ENCODE data around the gene PIK3CB. TPM values are rescaled to one million over a fixed set of nuclear protein-coding genes. Genes with fewer than 3 reads are reported as not detected.
A peak's percentile ranks its signal among the peaks of the same experiment; 100 is the strongest.
"Not testable (repeated sequence)": the region's sequence is repeated elsewhere in the genome, so short reads cannot be mapped to it uniquely, and the experiment has no call there.

PIK3CB gene
- total and polyA plus RNA-seq, 4 donors = 8.0 to 29.8 (median 19.3) TPM

DNA sequence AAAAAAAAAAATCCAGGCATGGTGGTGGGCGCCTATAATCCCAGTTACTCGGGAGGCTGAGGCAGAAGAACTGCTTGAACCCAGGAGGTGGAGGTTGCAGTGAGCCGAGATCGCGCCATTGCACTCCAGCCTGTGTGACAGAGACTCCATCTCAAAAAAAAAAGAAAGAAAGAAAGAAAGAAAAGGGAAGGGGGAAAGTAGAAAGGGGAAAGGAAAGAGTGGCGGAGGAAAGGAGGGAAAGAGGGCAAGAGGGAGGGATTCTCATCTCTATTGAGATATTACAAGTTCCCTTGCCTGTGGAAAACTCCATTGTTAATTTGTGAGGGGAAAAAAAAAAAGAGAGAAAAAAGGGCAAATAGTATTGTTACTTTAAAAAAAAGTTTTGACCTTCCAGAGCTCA is 32.5 kb downstream of the PIK3CB start:
- H3K9me3 ChIP-seq (ENCODE audit: control insufficient read depth, low read length); ATAC-seq (ENCODE audit: low FRiP score); H3K4me1 ChIP-seq (ENCODE audit: control insufficient read depth in 1 of 2, insufficient read depth in 2 of 2, low read length in 2 of 2); H3K4me3 ChIP-seq (ENCODE audit: low read length in 2 of 2); H3K36me3 ChIP-seq (ENCODE audit: control insufficient read depth in 1 of 2, insufficient read depth in 2 of 2, low read length in 1 of 2); DNase-seq; intact Hi-C loops (cut with DNase I); H3K27me3 ChIP-seq (ENCODE audit: control insufficient read depth in 1 of 2, insufficient read depth in 2 of 2, low read length in 1 of 2); H3K27ac ChIP-seq (ENCODE audit: low read depth in 1 of 2, low read length in 2 of 2): not testable (repeated sequence)
- 91 to 98% methylated on average over 6 of the region's 6 CpGs for WGBS, 2 donors

GRCh38 chr3:138801792-138802191 is 32.9 kb downstream of the PIK3CB start:
- H3K27ac ChIP-seq (ENCODE audit: low read depth in 1 of 2, low read length in 2 of 2) = no peak overlapping the region
- no peak for DNase-seq
- H3K27me3 ChIP-seq (ENCODE audit: control insufficient read depth in 1 of 2, insufficient read depth in 2 of 2, low read length in 1 of 2) = no peaks in the 10 kb centered on the region
- intact Hi-C loops (cut with DNase I) = no loop called here
- H3K36me3 ChIP-seq (ENCODE audit: control insufficient read depth in 1 of 2, insufficient read depth in 2 of 2, low read length in 1 of 2) = no peaks in the 10 kb centered on the region
- H3K4me3 ChIP-seq (ENCODE audit: low read length in 2 of 2) = no peak overlapping the region
- no peaks in the 10 kb centered on the region for H3K4me1 ChIP-seq (ENCODE audit: control insufficient read depth in 1 of 2, insufficient read depth in 2 of 2, low read length in 2 of 2)
- no peaks in the 10 kb centered on the region for H3K9me3 ChIP-seq (ENCODE audit: control insufficient read depth, low read length)
- ATAC-seq (ENCODE audit: low FRiP score) = no peak
- 93 to 95% methylated on average over 3 of the region's 3 CpGs for WGBS, 2 donors

- no peaks in the 10 kb centered on the region for H3K27me3 ChIP-seq (ENCODE audit: control insufficient read depth in 1 of 2, insufficient read depth in 2 of 2, low read length in 1 of 2)
- no peak overlapping the region for H3K27ac ChIP-seq (ENCODE audit: low read depth in 1 of 2, low read length in 2 of 2)
- H3K9me3 ChIP-seq (ENCODE audit: control insufficient read depth, low read length) = no peaks in the 10 kb centered on the region
- intact Hi-C loops (cut with DNase I) = no loop called here
- H3K4me3 ChIP-seq (ENCODE audit: low read length in 2 of 2) = no peak overlapping the region
- DNase-seq (no peak), ATAC-seq (ENCODE audit: low FRiP score) (no peak)
- no peaks in the 10 kb centered on the region for H3K4me1 ChIP-seq (ENCODE audit: control insufficient read depth in 1 of 2, insufficient read depth in 2 of 2, low read length in 2 of 2)
- no peaks in the 10 kb centered on the region for H3K36me3 ChIP-seq (ENCODE audit: control insufficient read depth in 1 of 2, insufficient read depth in 2 of 2, low read length in 1 of 2)
- 96 to 100% methylated on average over 2 of the region's 2 CpGs for WGBS, 2 donors
Observed at GRCh38 chr3:138800248-138800647, 34.5 kb downstream of the PIK3CB start.

- Histone ChIP-seq H3K4me3 (ENCODE audit: low read length in 2 of 2) (no peak overlapping the region), H3K36me3 (ENCODE audit: control insufficient read depth in 1 of 2, insufficient read depth in 2 of 2, low read length in 1 of 2) (no peaks in the 10 kb centered on the region), H3K27ac (ENCODE audit: low read depth in 1 of 2, low read length in 2 of 2) (peak overlapping the region in 1 of 2 donors; percentile 59), H3K9me3 (ENCODE audit: control insufficient read depth, low read length) (no peaks in the 10 kb centered on the region), H3K27me3 (ENCODE audit: control insufficient read depth in 1 of 2, insufficient read depth in 2 of 2, low read length in 1 of 2) (no peaks in the 10 kb centered on the region), H3K4me1 (ENCODE audit: control insufficient read depth in 1 of 2, insufficient read depth in 2 of 2, low read length in 2 of 2) (no peaks in the 10 kb centered on the region)
- no peak for ATAC-seq (ENCODE audit: low FRiP score)
- intact Hi-C loops (cut with DNase I) = no loop called here
- WGBS, 2 donors = 53 to 64% methylated on average over 3 of the region's 3 CpGs
- no peak for DNase-seq
Observed at GRCh38 chr3:138799822-138800221, 34.9 kb downstream of the PIK3CB start.

- no peak overlapping the region for H3K4me3 ChIP-seq (ENCODE audit: low read length in 2 of 2)
- H3K9me3 ChIP-seq (ENCODE audit: control insufficient read depth, low read length) = no peaks in the 10 kb centered on the region
- no peak overlapping the region for H3K27ac ChIP-seq (ENCODE audit: low read depth in 1 of 2, low read length in 2 of 2)
- 78 to 86% methylated on average over 1 of the region's 1 CpG for WGBS, 2 donors
- H3K36me3 ChIP-seq (ENCODE audit: control insufficient read depth in 1 of 2, insufficient read depth in 2 of 2, low read length in 1 of 2) = no peaks in the 10 kb centered on the region
- H3K27me3 ChIP-seq (ENCODE audit: control insufficient read depth in 1 of 2, insufficient read depth in 2 of 2, low read length in 1 of 2) = no peaks in the 10 kb centered on the region
- intact Hi-C loops (cut with DNase I) = no loop called here
- no peak for ATAC-seq (ENCODE audit: low FRiP score)
- no peaks in the 10 kb centered on the region for H3K4me1 ChIP-seq (ENCODE audit: control insufficient read depth in 1 of 2, insufficient read depth in 2 of 2, low read length in 2 of 2)
- no peak for DNase-seq
Observed at GRCh38 chr3:138797508-138798038, 37.2 kb downstream of the PIK3CB start.

DNA sequence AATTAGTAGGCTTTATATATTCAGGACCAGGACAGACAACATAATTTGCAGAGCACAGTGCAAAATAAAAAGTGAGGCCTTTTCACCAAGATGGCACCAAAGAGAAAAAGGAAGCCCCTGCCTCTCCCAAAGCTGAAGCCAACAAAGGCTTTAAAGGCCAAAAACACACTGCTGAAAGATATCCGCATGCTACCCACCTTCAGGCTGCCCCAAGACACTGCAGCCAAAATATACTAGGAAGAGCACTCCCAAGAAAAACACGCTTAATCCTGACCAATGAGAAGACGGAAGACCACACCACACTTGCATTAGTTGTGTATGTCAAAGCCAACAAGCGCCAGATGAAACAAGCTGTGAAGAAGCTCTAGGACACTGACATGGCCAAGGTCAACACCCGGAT is 38.0 kb downstream of the PIK3CB start:
- H3K4me1 ChIP-seq (ENCODE audit: control insufficient read depth in 1 of 2, insufficient read depth in 2 of 2, low read length in 2 of 2) = no peaks in the 10 kb centered on the region
- intact Hi-C loops (cut with DNase I) = no loop called here
- DNase-seq (no peak), ATAC-seq (ENCODE audit: low FRiP score) (no peak)
- H3K36me3 ChIP-seq (ENCODE audit: control insufficient read depth in 1 of 2, insufficient read depth in 2 of 2, low read length in 1 of 2) = no peaks in the 10 kb centered on the region
- WGBS, 2 donors = 91 to 93% methylated on average over 5 of the region's 5 CpGs
- H3K4me3 ChIP-seq (ENCODE audit: low read length in 2 of 2) = no peak overlapping the region
- no peaks in the 10 kb centered on the region for H3K27me3 ChIP-seq (ENCODE audit: control insufficient read depth in 1 of 2, insufficient read depth in 2 of 2, low read length in 1 of 2)
- no peak overlapping the region for H3K27ac ChIP-seq (ENCODE audit: low read depth in 1 of 2, low read length in 2 of 2)
- no peaks in the 10 kb centered on the region for H3K9me3 ChIP-seq (ENCODE audit: control insufficient read depth, low read length)

GRCh38 chr3:138786788-138787271 is 47.9 kb downstream of the PIK3CB start:
- Histone ChIP-seq H3K27ac (ENCODE audit: low read depth in 1 of 2, low read length in 2 of 2) (no peak overlapping the region), H3K27me3 (ENCODE audit: control insufficient read depth in 1 of 2, insufficient read depth in 2 of 2, low read length in 1 of 2) (no peaks in the 10 kb centered on the region), H3K4me3 (ENCODE audit: low read length in 2 of 2) (no peak overlapping the region), H3K36me3 (ENCODE audit: control insufficient read depth in 1 of 2, insufficient read depth in 2 of 2, low read length in 1 of 2) (no peaks in the 10 kb centered on the region), H3K4me1 (ENCODE audit: control insufficient read depth in 1 of 2, insufficient read depth in 2 of 2, low read length in 2 of 2) (no peaks in the 10 kb centered on the region), H3K9me3 (ENCODE audit: control insufficient read depth, low read length) (no peaks in the 10 kb centered on the region)
- intact Hi-C loops (cut with DNase I) = no loop called here
- ATAC-seq (ENCODE audit: low FRiP score) (no peak), DNase-seq (no peak)
- WGBS, 2 donors = 93 to 95% methylated on average over 3 of the region's 3 CpGs

GRCh38 chr3:138785951-138786350 is 48.8 kb downstream of the PIK3CB start:
- intact Hi-C loops (cut with DNase I) = no loop called here
- Histone ChIP-seq H3K4me3 (ENCODE audit: low read length in 2 of 2) (no peak overlapping the region), H3K36me3 (ENCODE audit: control insufficient read depth in 1 of 2, insufficient read depth in 2 of 2, low read length in 1 of 2) (no peaks in the 10 kb centered on the region), H3K4me1 (ENCODE audit: control insufficient read depth in 1 of 2, insufficient read depth in 2 of 2, low read length in 2 of 2) (peaks cover 0 to under 1% of the 10 kb centered on the region in 2 donors), H3K9me3 (ENCODE audit: control insufficient read depth, low read length) (no peaks in the 10 kb centered on the region), H3K27ac (ENCODE audit: low read depth in 1 of 2, low read length in 2 of 2) (no peak overlapping the region), H3K27me3 (ENCODE audit: control insufficient read depth in 1 of 2, insufficient read depth in 2 of 2, low read length in 1 of 2) (no peaks in the 10 kb centered on the region)
- DNase-seq (no peak), ATAC-seq (ENCODE audit: low FRiP score) (no peak)

- H3K4me1 ChIP-seq (ENCODE audit: control insufficient read depth in 1 of 2, insufficient read depth in 2 of 2, low read length in 2 of 2); H3K27ac ChIP-seq (ENCODE audit: low read depth in 1 of 2, low read length in 2 of 2); ATAC-seq (ENCODE audit: low FRiP score); DNase-seq; H3K36me3 ChIP-seq (ENCODE audit: control insufficient read depth in 1 of 2, insufficient read depth in 2 of 2, low read length in 1 of 2); H3K4me3 ChIP-seq (ENCODE audit: low read length in 2 of 2); H3K27me3 ChIP-seq (ENCODE audit: control insufficient read depth in 1 of 2, insufficient read depth in 2 of 2, low read length in 1 of 2); intact Hi-C loops (cut with DNase I); H3K9me3 ChIP-seq (ENCODE audit: control insufficient read depth, low read length): not testable (repeated sequence)
- 89 to 91% methylated on average over 7 of the region's 7 CpGs for WGBS, 2 donors
Observed at GRCh38 chr3:138785362-138785857, 49.3 kb downstream of the PIK3CB start.
